Measurements from ENCODE around the gene RTTN.

Gene RTTN

DNA sequence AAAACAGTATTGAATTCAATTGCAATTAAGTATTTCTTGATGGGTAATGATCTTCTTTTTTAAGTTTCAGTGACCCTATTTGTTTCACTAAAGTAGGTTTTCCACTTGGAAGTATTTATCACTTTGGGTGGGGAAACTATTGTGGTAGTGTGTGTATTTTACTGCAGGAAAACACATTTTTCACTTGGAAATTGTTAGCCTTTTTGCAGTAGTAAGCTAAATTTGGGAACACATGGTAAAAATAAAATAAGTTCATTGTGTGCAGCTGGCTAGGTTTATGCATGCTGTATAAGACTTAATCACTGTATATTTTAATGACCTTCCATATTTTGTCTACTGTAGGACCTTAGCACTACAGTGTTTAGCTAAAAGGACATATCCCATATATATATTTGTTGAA is 28.5 kb upstream of the RTTN start:
- Histone ChIP-seq H3K9ac (ENCODE audit: low read length) (no peak overlapping the region), H3K4me3 (ENCODE audit: low read length) (no peak overlapping the region), H3K36me3 (ENCODE audit: control insufficient read depth, low read depth, low read length) (no peaks in the 10 kb centered on the region), H3K4me1 (ENCODE audit: control insufficient read depth, low read depth, low read length) (no peaks in the 10 kb centered on the region), H3K9me3 (ENCODE audit: control insufficient read depth, low read depth, low read length) (no peaks in the 10 kb centered on the region), H3K27ac (ENCODE audit: low read length) (no peak overlapping the region), H3K27me3 (ENCODE audit: control insufficient read depth, insufficient read depth, low read length) (no peaks in the 10 kb centered on the region)

GRCh38 chr18:70232261-70232660 is 26.8 kb upstream of the RTTN start:
- Histone ChIP-seq H3K27me3 (ENCODE audit: control insufficient read depth, insufficient read depth, low read length) (no peaks in the 10 kb centered on the region), H3K36me3 (ENCODE audit: control insufficient read depth, low read depth, low read length) (no peaks in the 10 kb centered on the region), H3K4me1 (ENCODE audit: control insufficient read depth, low read depth, low read length) (no peaks in the 10 kb centered on the region), H3K27ac (ENCODE audit: low read length) (no peak overlapping the region), H3K9me3 (ENCODE audit: control insufficient read depth, low read depth, low read length) (no peaks in the 10 kb centered on the region), H3K4me3 (ENCODE audit: low read length) (no peak overlapping the region), H3K9ac (ENCODE audit: low read length) (no peak overlapping the region)

DNA sequence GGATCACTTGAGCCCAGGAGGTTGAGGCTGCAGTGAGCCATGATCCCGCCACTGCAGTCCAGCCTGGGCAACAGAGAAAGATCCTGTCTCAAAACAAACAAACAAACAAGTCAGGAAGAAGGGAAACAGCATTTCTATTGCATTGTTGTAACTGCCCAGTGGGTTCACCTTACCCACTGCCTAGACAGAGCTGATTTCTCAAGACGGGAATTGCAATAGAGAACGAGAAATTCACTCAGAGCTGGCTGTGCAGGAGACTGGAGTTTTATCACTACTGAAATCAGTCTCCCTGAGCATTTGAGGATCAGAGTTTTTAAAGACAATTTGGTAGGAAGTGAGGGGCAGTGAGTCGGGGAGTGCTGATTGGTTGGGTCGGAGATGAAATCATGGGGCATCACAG is 24.2 kb upstream of the RTTN start:
- Histone ChIP-seq H3K36me3 (ENCODE audit: control insufficient read depth, low read depth, low read length) (no peaks in the 10 kb centered on the region), H3K9me3 (ENCODE audit: control insufficient read depth, low read depth, low read length) (no peaks in the 10 kb centered on the region), H3K9ac (ENCODE audit: low read length) (no peak overlapping the region), H3K4me1 (ENCODE audit: control insufficient read depth, low read depth, low read length) (no peaks in the 10 kb centered on the region), H3K4me3 (ENCODE audit: low read length) (no peak overlapping the region), H3K27ac (ENCODE audit: low read length) (no peak overlapping the region), H3K27me3 (ENCODE audit: control insufficient read depth, insufficient read depth, low read length) (no peaks in the 10 kb centered on the region)

DNA sequence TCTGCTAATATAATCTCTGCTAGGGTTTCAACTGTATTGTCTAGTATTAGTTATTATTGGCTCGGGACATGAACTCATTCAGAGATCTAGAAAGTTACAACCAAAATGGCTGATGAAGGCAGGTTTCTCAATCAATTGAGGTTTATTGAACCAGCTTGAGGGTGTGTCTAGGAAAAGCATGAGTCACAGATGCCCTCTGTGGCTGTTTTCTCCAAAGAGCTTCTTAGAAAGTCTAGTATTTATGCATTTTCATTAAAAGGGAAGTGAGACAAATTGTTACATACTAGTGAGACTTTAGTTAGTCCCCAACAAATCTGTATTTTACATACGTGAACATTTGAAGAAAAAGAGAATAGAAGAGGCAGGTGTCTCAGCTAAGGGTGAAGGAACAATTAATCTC is 23.0 kb upstream of the RTTN start:
- no peaks in the 10 kb centered on the region for H3K9me3 ChIP-seq (ENCODE audit: control insufficient read depth, low read depth, low read length)
- no peak overlapping the region for H3K27ac ChIP-seq (ENCODE audit: low read length)
- no peaks in the 10 kb centered on the region for H3K27me3 ChIP-seq (ENCODE audit: control insufficient read depth, insufficient read depth, low read length)
- H3K9ac ChIP-seq (ENCODE audit: low read length): no peak overlapping the region
- H3K36me3 ChIP-seq (ENCODE audit: control insufficient read depth, low read depth, low read length): no peaks in the 10 kb centered on the region
- no peak overlapping the region for H3K4me3 ChIP-seq (ENCODE audit: low read length)
- no peaks in the 10 kb centered on the region for H3K4me1 ChIP-seq (ENCODE audit: control insufficient read depth, low read depth, low read length)

DNA sequence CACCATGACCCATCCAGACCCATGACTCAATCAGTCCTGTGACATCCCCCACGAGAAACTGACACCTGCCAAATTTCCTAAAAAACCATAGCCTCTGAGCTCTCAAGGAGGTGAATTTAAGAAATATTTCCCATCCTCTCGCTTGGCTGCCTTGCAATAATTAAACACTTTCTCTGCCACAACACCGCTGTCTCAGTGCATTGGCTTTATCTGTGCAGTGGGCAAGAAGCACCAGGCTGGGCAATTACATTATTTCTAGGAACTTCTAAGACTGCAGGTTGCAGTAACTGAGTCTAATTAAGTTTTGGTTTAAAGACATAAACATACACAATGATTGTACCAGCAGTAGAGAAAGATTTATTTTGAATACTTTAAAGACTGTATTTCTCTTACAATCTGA is 22.0 kb upstream of the RTTN start:
- H3K27me3 ChIP-seq (ENCODE audit: control insufficient read depth, insufficient read depth, low read length): no peaks in the 10 kb centered on the region
- H3K27ac ChIP-seq (ENCODE audit: low read length): no peak overlapping the region
- H3K9me3 ChIP-seq (ENCODE audit: control insufficient read depth, low read depth, low read length): no peaks in the 10 kb centered on the region
- no peak overlapping the region for H3K9ac ChIP-seq (ENCODE audit: low read length)
- no peaks in the 10 kb centered on the region for H3K4me1 ChIP-seq (ENCODE audit: control insufficient read depth, low read depth, low read length)
- no peak overlapping the region for H3K4me3 ChIP-seq (ENCODE audit: low read length)
- no peaks in the 10 kb centered on the region for H3K36me3 ChIP-seq (ENCODE audit: control insufficient read depth, low read depth, low read length)

- Histone ChIP-seq H3K9me3 (ENCODE audit: control insufficient read depth, low read depth, low read length) (no peaks in the 10 kb centered on the region), H3K4me3 (ENCODE audit: low read length) (peak overlapping the region; percentile 9), H3K27me3 (ENCODE audit: control insufficient read depth, insufficient read depth, low read length) (no peaks in the 10 kb centered on the region), H3K4me1 (ENCODE audit: control insufficient read depth, low read depth, low read length) (peaks cover 12% of the 10 kb centered on the region), H3K27ac (ENCODE audit: low read length) (no peak overlapping the region), H3K36me3 (ENCODE audit: control insufficient read depth, low read depth, low read length) (no peaks in the 10 kb centered on the region), H3K9ac (ENCODE audit: low read length) (no peak overlapping the region)
Observed at GRCh38 chr18:70221915-70222278, 16.4 kb upstream of the RTTN start.

DNA sequence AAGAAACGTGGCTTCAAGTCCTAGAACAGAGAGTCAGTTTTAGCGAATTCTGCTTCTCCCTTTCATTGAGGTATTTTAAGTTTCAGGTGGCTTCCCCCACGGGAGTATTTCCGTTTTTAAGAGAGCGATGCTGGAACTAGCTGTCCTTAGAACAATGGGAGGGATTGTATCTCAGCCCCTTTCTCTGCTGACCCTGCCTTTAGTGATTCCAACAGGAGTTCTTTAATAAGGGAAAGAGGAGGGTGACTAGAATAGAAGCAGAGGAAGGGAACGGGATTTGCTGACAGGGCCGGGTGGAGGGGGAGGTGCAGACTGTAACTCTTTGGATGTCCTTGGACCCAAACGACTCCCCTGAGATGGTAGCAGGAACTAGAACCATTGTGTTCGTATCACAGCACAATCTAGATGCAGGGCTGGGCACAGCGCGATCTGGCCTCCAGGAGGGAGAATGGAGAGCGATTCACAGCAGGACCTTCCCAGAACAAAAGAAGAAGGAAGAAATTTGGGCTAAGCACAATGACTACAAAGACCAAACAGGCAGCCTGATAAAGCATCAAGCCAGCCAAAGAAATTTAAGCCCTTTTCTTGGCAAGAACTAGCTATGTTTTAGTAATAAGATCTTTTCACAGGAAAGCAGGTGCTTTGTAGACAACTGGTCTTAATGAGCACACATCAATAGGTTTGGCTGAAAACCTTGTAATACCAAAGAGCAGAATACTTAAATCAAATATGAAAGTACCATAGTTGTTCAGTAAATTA is 15.8 kb upstream of the RTTN start:
- Histone ChIP-seq H3K36me3 (ENCODE audit: control insufficient read depth, low read depth, low read length) (no peaks in the 10 kb centered on the region), H3K27ac (ENCODE audit: low read length) (no peak overlapping the region), H3K9me3 (ENCODE audit: control insufficient read depth, low read depth, low read length) (no peaks in the 10 kb centered on the region), H3K27me3 (ENCODE audit: control insufficient read depth, insufficient read depth, low read length) (no peaks in the 10 kb centered on the region), H3K4me3 (ENCODE audit: low read length) (peak overlapping the region; percentile 9), H3K9ac (ENCODE audit: low read length) (no peak overlapping the region), H3K4me1 (ENCODE audit: control insufficient read depth, low read depth, low read length) (peaks cover 12% of the 10 kb centered on the region)

- no peaks in the 10 kb centered on the region for H3K27me3 ChIP-seq (ENCODE audit: control insufficient read depth, insufficient read depth, low read length)
- peaks cover 12% of the 10 kb centered on the region for H3K4me1 ChIP-seq (ENCODE audit: control insufficient read depth, low read depth, low read length)
- no peaks in the 10 kb centered on the region for H3K36me3 ChIP-seq (ENCODE audit: control insufficient read depth, low read depth, low read length)
- H3K27ac ChIP-seq (ENCODE audit: low read length): no peak overlapping the region
- H3K9me3 ChIP-seq (ENCODE audit: control insufficient read depth, low read depth, low read length): no peaks in the 10 kb centered on the region
- H3K4me3 ChIP-seq (ENCODE audit: low read length): no peak overlapping the region
- no peak overlapping the region for H3K9ac ChIP-seq (ENCODE audit: low read length)
Observed at GRCh38 chr18:70220628-70221027, 15.1 kb upstream of the RTTN start.

DNA sequence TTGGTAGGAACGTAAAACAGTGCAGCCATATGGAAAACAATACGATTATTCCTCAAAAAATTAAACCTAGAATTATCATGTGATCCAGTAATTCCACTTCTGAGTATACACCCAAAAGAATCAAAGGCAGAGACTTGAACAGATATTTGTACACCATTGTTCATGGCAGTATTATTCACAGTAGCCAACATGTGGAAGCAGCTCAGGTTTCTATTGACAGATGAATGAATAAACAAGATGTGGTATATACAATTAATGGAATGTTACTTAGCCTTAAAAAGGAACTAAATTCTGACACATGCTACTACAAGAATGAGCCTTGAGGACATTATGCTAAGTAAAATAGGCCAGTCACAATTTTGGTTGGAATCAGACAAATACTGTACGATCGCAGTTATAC is 14.2 kb upstream of the RTTN start:
- no peak overlapping the region for H3K4me3 ChIP-seq (ENCODE audit: low read length)
- no peaks in the 10 kb centered on the region for H3K9me3 ChIP-seq (ENCODE audit: control insufficient read depth, low read depth, low read length)
- no peaks in the 10 kb centered on the region for H3K27me3 ChIP-seq (ENCODE audit: control insufficient read depth, insufficient read depth, low read length)
- no peak overlapping the region for H3K27ac ChIP-seq (ENCODE audit: low read length)
- no peak overlapping the region for H3K9ac ChIP-seq (ENCODE audit: low read length)
- no peaks in the 10 kb centered on the region for H3K36me3 ChIP-seq (ENCODE audit: control insufficient read depth, low read depth, low read length)
- H3K4me1 ChIP-seq (ENCODE audit: control insufficient read depth, low read depth, low read length): peaks cover 12% of the 10 kb centered on the region

- Histone ChIP-seq H3K27me3 (ENCODE audit: control insufficient read depth, insufficient read depth, low read length) (no peaks in the 10 kb centered on the region), H3K27ac (ENCODE audit: low read length) (no peak overlapping the region), H3K4me1 (ENCODE audit: control insufficient read depth, low read depth, low read length) (peaks cover 9% of the 10 kb centered on the region), H3K9ac (ENCODE audit: low read length) (no peak overlapping the region), H3K4me3 (ENCODE audit: low read length) (no peak overlapping the region), H3K9me3 (ENCODE audit: control insufficient read depth, low read depth, low read length) (no peaks in the 10 kb centered on the region), H3K36me3 (ENCODE audit: control insufficient read depth, low read depth, low read length) (no peaks in the 10 kb centered on the region)
Observed at GRCh38 chr18:70216788-70217187, 11.3 kb upstream of the RTTN start.

- Histone ChIP-seq H3K4me1 (ENCODE audit: control insufficient read depth, low read depth, low read length) (peaks cover 3% of the 10 kb centered on the region), H3K9ac (ENCODE audit: low read length) (no peak overlapping the region), H3K27me3 (ENCODE audit: control insufficient read depth, insufficient read depth, low read length) (no peaks in the 10 kb centered on the region), H3K4me3 (ENCODE audit: low read length) (no peak overlapping the region), H3K9me3 (ENCODE audit: control insufficient read depth, low read depth, low read length) (no peaks in the 10 kb centered on the region), H3K36me3 (ENCODE audit: control insufficient read depth, low read depth, low read length) (peaks cover 3% of the 10 kb centered on the region), H3K27ac (ENCODE audit: low read length) (no peak overlapping the region)
Observed at GRCh38 chr18:70207181-70207580, 1.7 kb upstream of the RTTN start.

DNA sequence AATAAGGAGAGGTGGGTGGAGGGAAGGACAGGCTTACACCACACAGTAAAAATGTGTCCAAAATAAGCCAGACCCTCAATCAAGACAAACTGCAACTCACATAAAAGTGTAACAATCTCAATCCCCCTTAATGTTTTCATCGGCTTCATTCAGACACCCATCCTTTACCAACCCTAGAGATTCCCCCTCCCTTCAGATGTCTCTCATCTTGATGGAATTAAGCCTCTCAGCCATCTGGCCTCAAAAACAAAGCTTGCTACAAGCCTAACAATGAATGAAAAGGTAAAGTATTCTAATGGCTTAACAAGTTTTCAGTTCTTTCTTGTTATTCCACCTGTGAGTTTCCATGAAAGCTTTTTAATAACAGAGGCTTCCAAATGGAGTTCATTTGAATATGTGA is 5.2 kb downstream of the RTTN start:
- H3K4me3 ChIP-seq (ENCODE audit: low read length): no peak overlapping the region
- H3K27ac ChIP-seq (ENCODE audit: low read length): no peak overlapping the region
- peaks cover 3% of the 10 kb centered on the region for H3K4me1 ChIP-seq (ENCODE audit: control insufficient read depth, low read depth, low read length)
- H3K36me3 ChIP-seq (ENCODE audit: control insufficient read depth, low read depth, low read length): peaks cover 32% of the 10 kb centered on the region
- H3K27me3 ChIP-seq (ENCODE audit: control insufficient read depth, insufficient read depth, low read length): no peaks in the 10 kb centered on the region
- H3K9ac ChIP-seq (ENCODE audit: low read length): no peak overlapping the region
- no peaks in the 10 kb centered on the region for H3K9me3 ChIP-seq (ENCODE audit: control insufficient read depth, low read depth, low read length)

Measured in iPS-18a (cell line).